GM23338 (cell line): ENCODE data around the gene FAM13B.

Experiments
- CREB1 ChIP-seq: fragments of 250-450 bp; sonication (Bioruptor Pico); IDR thresholded peaks from 2 replicates; pipeline ENCODE4 v1.5.0; 2020; ENCODE audit warnings: low read depth, mild to moderate bottlenecking, moderate library complexity
- POLR2AphosphoS5 ChIP-seq: IDR thresholded peaks from 2 replicates; pipeline ENCODE4 v1.6.1; 2016; ENCODE audit warnings: antibody characterized with exemption, low read depth

DNA sequence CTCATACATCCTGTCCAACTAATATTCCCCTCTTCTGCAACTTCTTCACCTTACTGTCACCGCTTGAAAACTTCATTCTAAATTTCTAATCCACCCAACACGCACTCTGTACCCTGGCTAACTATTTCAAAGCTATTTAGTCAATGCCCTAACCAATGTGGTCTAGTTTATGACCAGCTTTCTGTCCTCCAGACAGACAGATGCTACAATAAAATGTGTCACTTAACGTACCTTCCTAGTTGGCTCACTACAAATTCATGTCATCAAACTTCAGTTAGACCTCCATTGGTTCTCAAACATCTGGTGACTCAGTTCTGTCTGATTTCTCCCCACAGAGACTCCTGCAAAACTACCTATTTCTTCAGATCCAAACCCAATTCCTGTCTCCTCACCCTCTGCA lies 57.7 kb downstream of the FAM13B start:
- TF ChIP-seq CREB1 (CRISPR knock-in tag) (no peak), POLR2AphosphoS5 (no peak)
